OCI-M2 (cell line): Measurements from ENCODE around the gene SSTR5.

Source experiments
- DNase-seq: peaks from one replicate; lab custom pipeline; 2025; ENCODE audit not compliant: unreplicated experiment; lab: John Stamatoyannopoulos, UW

Gene SSTR5

DNA sequence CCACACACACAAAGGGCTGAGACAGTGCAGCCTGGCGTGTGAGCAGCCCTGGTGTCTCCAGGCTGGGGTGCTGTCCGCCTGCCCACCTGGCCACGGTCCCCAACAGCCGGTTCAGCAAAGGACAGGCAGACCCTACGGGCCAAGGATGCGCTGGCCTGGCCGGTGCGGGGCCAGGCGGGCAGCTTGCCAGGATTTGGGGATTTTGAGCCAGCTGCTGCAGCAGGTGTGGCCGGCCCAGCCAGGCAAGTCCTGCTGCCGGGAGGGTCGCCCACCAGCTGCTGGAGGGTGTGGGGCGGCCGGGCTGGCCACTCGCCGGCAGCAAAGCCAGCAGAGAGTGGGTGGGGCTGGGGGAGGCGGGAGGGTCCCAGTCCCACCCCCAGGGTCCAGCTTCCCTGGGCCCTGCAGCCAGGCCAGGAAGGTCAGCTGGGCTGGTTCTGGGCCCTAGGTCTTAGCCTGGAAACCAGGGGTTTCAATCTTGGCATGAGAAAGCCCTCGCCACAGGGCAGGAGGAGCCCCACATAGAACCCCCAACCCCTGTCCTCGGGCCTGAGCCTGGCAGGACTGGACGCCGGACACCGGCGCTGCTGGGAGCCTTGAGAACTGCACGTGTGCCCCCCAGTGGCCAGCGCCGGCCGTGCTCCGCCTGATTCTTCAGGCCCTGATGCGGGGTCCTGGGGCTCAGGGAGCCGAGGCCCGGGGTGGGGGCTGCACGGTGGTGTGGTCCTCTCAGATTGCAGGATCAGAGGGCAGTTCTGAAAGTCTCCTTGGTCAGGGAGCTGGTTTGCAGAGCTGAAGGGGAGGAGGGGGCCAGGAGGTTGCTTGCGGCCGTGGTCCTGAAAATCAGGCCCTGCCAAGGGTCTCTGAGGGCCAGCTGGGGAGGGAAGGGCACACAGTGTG, 17.6 kb upstream of the SSTR5 start:
- DNase-seq: no peak

DNA sequence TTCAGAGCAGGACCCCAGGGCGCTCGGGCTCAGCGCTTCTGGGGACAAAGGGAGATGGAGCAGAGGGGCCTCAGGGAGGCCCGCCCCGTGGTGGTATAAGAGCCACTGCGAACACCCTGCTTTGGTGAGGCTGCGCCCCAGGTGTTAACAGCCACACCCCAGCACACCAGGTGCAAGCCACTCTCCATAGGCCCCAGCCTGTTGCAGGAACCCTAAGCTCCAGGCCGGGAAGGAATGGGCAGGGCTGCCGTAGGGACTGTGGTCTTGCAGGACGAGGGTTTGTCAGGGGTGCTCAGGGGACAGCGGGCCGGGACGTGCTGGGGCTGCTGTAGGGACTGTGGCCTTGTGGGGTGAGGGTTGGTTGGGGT, 17.0 kb upstream of the SSTR5 start:
- no peak for DNase-seq

DNA sequence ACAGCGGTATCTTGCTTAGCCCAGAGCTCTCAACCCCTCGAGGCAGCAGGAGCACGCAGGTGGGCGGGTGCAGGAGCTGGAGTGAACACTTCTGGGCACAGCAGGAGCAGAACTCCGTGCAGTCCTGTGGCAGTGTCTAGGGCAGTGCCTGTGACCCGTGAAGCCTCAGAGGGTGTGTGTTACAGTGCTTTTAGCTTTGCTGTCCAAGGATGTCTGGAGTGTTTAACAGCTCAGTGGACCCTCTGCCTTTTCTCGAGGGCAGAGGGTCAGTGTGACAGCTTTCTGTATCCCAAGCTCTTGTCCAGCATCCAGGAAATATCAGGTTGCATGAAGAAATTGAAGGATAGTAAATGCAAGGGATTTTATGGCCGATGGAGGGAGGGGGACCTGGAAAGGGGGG, 16.4 kb upstream of the SSTR5 start:
- DNase-seq: no peak

DNA sequence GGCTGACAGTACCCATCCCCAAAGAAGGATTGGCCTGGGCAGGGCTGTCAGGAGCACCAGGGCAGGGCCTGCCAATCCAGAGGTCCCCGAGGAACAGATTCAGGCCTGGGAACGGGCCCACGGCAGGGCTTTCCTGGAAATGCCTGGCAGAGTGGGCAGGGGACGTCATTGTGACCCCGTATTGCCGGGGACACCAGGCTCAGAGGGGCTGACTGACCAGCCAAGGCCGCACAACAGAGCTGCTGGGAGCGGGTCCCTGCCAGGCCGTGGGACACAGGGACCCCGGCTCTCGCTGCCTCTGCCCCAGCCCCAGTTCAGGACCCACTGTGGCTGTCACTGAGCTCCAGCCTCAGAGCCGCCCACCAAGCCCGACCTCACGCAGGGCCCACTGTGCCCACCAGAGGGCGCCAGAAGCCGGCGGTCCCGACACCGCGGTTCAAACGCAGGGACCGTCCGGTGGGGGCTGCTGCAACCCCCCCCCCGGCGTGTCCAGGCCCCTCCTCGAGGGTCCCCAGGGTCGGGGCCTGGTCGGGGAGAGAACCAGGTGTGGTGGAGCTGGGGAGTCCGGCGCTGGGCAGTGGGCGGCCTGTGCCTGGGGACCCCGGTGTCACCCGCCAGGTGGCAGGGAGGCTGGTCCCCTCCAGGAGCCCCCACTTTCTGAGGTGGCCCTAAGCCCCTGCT, 15.2 kb upstream of the SSTR5 start:
- DNase-seq: no peak

DNA sequence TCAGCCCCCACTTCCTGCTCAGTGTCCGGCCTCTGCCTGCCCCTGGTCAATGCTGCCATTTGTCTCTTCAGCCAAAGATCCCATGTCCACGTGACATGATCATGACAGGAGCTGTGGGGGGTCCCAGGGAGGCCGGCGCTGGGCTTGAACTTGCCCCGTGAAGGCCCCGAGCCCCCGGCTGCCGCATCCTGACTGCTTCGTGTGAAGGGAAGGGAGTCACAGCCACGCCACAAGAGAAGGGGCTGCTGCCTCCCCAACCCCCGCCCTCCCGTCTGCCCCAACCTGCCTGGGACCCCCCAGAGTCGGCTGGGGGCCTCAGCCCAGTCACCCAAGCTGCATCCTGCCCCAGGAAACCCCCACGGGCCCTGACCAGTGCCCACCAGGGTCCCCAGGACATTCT, 14.3 kb upstream of the SSTR5 start:
- DNase-seq: no peak

GRCh38 chr16:1059310-1059709, 13.2 kb upstream of the SSTR5 start:
- no peak for DNase-seq

- DNase-seq: no peak
These were observed 11.9 kb upstream of the SSTR5 start for GRCh38 chr16:1060416-1061340.

DNA sequence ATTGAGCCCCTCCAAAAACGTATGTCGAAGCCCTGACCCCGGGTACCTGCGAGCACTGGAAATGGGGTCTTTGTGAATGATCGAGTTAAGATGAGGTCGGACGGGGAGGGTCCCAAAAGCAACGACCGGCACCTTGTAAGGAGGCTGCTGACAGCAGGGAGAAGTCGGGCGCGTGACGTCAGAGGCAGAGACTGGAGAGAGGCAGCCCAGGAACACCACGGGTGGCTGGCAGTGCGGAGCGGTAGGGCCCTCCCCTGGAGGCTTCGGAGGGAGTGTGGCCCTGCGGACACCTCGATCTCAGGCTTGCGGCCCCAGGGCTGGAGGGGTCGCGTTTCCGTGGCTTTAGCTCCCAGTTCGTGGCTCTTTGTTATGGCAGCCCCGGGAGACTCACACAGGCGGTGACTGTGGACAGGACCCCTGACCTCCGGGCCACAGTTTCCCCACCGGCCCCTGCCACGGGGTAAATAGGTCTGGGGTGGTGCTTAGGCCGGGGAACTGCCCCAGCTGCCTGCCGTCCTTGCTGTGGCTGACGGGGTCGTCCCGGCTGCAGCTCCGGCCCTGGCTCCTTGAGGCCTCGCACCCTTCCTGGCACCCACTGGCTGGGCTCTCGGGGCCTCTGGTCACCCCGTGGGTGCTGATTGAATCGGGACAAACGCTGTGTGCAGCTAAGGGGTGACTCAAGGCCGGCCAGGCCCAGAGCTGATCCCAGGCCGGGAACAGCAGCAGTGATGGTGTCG, 10.6 kb upstream of the SSTR5 start:
- no peak for DNase-seq

GRCh38 chr16:1062895-1063294, 9.7 kb upstream of the SSTR5 start:
- DNase-seq: no peak

DNA sequence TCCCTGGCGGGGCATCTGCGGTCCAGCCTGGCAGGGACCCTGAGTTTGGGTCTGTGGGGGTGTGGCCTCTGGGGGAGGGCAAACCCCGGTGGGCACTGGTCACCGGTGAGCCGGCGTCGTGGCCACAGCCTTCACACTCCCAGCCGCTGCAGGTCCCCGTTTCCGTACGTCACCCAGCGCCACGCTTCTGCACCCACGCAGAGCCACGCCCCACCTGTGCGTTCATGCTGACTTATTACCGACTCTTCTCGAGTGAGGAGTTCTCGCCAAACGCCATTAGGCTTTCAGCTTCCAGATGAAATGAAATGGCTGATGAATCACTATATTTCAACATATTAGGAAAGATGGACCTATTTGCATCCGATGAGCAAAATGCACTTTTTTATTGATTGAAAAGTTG, 8.8 kb upstream of the SSTR5 start:
- DNase-seq: no peak

DNA sequence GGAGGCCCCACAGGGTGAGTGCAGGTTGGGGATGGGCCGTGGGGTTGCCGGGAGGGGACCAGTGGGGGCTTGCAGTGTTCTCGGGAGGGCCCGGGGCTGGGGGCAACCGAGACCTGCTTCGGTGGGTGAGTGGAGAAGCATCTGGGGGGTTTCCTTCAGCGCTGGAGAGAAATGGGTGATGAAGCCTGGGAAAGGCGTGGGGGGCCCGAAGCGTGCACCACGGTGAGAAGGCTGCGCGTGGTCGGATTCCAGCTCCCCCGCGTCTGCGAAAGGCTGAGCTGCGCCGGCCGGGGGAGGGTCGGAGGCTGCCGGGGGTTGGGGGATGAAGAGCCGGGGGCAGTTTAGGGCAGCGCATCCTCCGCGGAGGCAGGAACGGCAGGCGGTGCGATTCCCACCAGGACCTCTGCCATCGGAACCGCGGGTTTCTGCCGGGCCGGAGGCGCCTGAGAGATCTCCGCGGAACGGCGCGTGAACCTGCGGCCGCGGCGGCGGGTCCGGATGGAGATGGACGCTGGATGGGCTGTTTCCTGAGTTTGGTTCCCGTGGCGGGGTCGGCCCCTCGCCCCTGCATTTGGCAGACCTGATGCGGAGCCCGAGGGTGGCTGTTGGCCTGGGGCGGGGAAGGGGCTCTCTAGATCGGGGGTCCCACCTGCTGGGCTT, 6.9 kb upstream of the SSTR5 start:
- no peak for DNase-seq

GRCh38 chr16:1066584-1067172, 5.9 kb upstream of the SSTR5 start:
- no peak for DNase-seq

- DNase-seq: no peak
These were observed 4.9 kb upstream of the SSTR5 start for GRCh38 chr16:1067629-1068028.

GRCh38 chr16:1068451-1068850, 4.1 kb upstream of the SSTR5 start:
- DNase-seq: no peak

DNA sequence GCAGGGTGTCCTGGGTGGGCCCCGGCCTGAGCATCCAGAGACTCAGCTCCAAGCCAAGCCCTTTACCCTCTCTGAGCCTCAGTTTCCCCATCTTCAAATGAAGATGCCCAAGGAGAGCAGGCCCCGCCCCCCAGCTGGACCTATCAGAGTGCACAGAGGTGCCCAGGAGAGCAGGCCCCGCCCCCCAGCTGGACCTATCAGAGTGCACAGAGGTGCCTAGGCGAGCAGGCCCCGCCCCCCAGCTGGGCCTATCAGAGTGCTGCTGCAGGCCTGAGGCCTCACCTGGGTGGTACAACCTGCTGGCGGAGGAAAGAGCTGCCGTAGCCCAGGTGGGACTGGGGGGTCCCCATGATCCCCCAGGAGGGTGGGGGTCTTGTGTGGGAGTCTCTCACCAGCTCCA, 3.4 kb upstream of the SSTR5 start:
- no peak for DNase-seq

GRCh38 chr16:1070084-1070863, 2.3 kb upstream of the SSTR5 start:
- no peak for DNase-seq

GRCh38 chr16:1070864-1071408, 1.6 kb upstream of the SSTR5 start:
- DNase-seq: no peak

DNA sequence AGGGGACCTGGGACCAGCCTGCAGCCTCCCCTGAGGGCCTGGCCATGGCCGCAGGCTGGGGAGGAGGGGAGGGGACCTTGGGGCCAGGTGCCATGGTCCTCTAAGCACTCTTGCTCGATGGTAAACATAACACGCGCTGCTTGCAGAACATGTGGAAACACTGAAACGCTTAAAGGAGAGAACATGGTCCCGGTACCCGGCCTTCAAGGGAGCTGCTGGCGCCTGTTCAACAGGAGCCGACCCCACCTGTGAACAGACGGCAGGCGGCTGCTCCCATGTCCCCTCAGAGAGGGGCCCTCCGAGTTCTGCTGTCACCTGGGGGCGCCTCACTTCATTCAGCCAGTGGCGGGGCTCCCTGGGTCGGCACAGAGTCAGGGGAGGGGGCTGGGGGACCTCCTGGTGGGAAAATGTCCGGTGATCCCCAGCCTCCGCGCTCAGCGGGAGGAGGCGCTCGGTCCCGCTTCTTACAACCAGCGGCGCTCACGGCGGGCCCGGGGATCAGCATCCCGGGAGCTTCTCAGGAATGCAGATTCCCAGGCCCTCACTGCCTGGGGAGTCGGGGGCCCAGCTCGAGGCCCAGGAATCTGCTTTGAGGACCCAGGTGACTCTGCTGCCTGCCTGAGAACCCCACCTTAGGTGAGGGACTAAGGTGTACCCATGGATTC, 854 bp upstream of the SSTR5 start:
- DNase-seq: no peak

DNA sequence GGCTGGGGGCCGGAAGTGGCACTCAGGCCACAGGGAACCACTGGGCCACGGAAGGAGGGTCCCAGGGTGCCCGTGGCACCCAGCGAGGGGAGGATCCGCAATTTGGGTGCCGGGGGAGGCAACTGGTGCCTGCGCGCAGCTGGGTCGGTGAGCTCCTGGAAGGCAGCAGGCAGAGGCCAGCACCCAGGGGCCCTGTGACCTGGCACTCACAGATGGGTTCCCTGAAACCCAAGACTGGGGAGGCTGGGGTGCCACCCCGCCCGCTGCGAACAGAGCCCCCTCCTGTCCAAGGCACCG, 663 bp downstream of the SSTR5 start:
- no peak for DNase-seq
